SK-N-SH treated with all-trans-retinoic acid at 6 μM for 48 hours (cell line): ENCODE measurements around the gene MFSD6L.

Experiments
- ARNTL ChIP-seq: fragments of 450-650 bp; formaldehyde crosslinking; IDR thresholded peaks from 2 replicates; pipeline ENCODE4 v1.5.0; 2020; ENCODE audit warnings: low read depth, mild to moderate bottlenecking, moderate library complexity, borderline replicate concordance
- BACH2 ChIP-seq: fragments of 250-450 bp; sonication (Bioruptor Pico); IDR thresholded peaks from 2 replicates; pipeline ENCODE4 v1.9.0; 2021; ENCODE audit warnings: mild to moderate bottlenecking, borderline replicate concordance
- OSR1 ChIP-seq: fragments of 250-450 bp; sonication (Bioruptor Pico); IDR thresholded peaks from 2 replicates; pipeline ENCODE4 v1.8.0; 2022; ENCODE audit warnings: moderate library complexity, mild to moderate bottlenecking, inconsistent platforms
- ZFP3 ChIP-seq: fragments of 250-450 bp; sonication (Bioruptor Pico); IDR thresholded peaks from 2 replicates; pipeline ENCODE4 v1.5.0; 2020; ENCODE audit warnings: mild to moderate bottlenecking, moderate library complexity
- ZFP30 ChIP-seq: fragments of 450-650 bp; formaldehyde crosslinking; IDR thresholded peaks from 2 replicates; pipeline ENCODE4 v1.5.0; 2022; ENCODE audit warnings: mild to moderate bottlenecking, moderate library complexity
- ZNF565 ChIP-seq: fragments of 450-650 bp; formaldehyde crosslinking; conservative IDR thresholded peaks from 2 replicates; pipeline ENCODE4 v1.5.0; 2020; ENCODE audit warnings: low read depth, mild to moderate bottlenecking, moderate library complexity
- ZNF70 ChIP-seq: fragments of 450-650 bp; formaldehyde crosslinking; IDR thresholded peaks from 2 replicates; pipeline ENCODE4 v1.5.0; 2020; ENCODE audit warnings: mild to moderate bottlenecking, moderate library complexity
- TF ChIP-seq, protein P1 (sequence below): fragments of 250-450 bp; sonication (Bioruptor Pico); IDR thresholded peaks from 2 replicates; pipeline ENCODE4 v1.5.1; 2020; ENCODE audit warnings: low read depth, mild to moderate bottlenecking, moderate library complexity
- TF ChIP-seq, protein P2 (sequence below): fragments of 250-450 bp; sonication (Bioruptor Pico); IDR thresholded peaks from 2 replicates; pipeline ENCODE4 v1.8.0; 2020; ENCODE audit warnings: mild to moderate bottlenecking, moderate library complexity, borderline replicate concordance
- TF ChIP-seq, protein P3 (sequence below): fragments of 250-450 bp; sonication (Bioruptor Pico); IDR thresholded peaks from 2 replicates; pipeline ENCODE4 v1.8.0; 2021; ENCODE audit warnings: low read depth, mild to moderate bottlenecking, moderate library complexity, borderline replicate concordance

DNA sequence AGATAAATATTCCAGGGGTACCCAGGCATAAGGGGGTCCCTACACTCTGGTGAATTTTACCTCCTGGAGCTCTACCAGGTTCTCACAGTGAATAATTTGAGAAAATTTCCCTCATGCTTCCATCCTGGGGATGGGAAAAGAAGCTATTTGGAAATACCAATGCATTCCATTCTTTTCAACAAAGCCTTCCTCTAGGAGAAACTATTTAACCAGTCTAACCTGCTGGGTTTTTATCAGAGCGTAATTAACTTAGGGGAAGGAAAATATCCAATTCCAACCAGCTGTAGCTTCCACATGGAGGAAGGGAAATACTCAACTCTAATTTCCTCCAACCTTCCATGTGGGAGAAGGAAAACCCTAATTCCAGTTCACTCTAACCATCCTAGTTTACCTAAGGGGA is 17.0 kb downstream of the MFSD6L start:
- TF ChIP-seq, protein P1, sequence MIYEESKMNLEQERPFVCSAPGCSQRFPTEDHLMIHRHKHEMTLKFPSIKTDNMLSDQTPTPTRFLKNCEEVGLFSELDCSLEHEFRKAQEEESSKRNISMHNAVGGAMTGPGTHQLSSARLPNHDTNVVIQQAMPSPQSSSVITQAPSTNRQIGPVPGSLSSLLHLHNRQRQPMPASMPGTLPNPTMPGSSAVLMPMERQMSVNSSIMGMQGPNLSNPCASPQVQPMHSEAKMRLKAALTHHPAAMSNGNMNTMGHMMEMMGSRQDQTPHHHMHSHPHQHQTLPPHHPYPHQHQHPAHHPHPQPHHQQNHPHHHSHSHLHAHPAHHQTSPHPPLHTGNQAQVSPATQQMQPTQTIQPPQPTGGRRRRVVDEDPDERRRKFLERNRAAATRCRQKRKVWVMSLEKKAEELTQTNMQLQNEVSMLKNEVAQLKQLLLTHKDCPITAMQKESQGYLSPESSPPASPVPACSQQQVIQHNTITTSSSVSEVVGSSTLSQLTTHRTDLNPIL (CRISPR knock-in tag), result no peak
- no peak for TF ChIP-seq ZFP3
- no peak for TF ChIP-seq ZFP30
- TF ChIP-seq ZNF70 (CRISPR knock-in tag), result no peak
- no peak for TF ChIP-seq ARNTL
- TF ChIP-seq, protein P2, sequence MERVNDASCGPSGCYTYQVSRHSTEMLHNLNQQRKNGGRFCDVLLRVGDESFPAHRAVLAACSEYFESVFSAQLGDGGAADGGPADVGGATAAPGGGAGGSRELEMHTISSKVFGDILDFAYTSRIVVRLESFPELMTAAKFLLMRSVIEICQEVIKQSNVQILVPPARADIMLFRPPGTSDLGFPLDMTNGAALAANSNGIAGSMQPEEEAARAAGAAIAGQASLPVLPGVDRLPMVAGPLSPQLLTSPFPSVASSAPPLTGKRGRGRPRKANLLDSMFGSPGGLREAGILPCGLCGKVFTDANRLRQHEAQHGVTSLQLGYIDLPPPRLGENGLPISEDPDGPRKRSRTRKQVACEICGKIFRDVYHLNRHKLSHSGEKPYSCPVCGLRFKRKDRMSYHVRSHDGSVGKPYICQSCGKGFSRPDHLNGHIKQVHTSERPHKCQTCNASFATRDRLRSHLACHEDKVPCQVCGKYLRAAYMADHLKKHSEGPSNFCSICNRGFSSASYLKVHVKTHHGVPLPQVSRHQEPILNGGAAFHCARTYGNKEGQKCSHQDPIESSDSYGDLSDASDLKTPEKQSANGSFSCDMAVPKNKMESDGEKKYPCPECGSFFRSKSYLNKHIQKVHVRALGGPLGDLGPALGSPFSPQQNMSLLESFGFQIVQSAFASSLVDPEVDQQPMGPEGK (CRISPR knock-in tag), result no peak
- TF ChIP-seq, protein P3, sequence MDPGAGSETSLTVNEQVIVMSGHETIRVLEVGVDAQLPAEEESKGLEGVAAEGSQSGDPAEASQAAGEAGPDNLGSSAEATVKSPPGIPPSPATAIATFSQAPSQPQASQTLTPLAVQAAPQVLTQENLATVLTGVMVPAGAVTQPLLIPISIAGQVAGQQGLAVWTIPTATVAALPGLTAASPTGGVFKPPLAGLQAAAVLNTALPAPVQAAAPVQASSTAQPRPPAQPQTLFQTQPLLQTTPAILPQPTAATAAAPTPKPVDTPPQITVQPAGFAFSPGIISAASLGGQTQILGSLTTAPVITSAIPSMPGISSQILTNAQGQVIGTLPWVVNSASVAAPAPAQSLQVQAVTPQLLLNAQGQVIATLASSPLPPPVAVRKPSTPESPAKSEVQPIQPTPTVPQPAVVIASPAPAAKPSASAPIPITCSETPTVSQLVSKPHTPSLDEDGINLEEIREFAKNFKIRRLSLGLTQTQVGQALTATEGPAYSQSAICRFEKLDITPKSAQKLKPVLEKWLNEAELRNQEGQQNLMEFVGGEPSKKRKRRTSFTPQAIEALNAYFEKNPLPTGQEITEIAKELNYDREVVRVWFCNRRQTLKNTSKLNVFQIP (CRISPR knock-in tag), result no peak
- TF ChIP-seq ZNF565 (CRISPR knock-in tag), result no peak
- no peak for TF ChIP-seq OSR1
- no peak for TF ChIP-seq BACH2 (CRISPR knock-in tag)
